ENCODE measurements around the gene PDE4C.

DNA sequence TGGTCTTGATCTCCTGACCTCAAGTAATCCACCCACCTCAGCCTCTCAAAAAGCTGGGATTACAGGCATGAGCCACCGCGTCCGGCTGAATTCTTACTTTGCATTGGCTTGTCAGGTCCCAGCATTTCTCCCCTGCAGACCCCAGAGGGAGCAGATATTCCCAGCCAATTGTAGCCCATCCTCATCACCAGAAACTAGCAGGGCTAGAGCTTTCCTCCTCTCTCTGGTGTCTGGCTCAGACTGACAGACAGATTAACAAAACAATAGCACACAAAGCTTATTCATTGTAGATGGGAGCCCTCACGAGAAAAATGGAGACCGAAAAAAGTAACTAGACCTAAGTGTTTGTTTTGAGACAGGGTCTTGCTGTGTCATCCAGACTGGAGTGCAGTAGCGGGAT, 40.7 kb downstream of the PDE4C start:
- TF ChIP-seq CTCF (conservative IDR thresholded peaks at IDR 0.05; ENCODE audit: low read depth, low read length) = no peak
- no peak for TF ChIP-seq EZH2 (IDR thresholded peaks at IDR 0.05; ENCODE audit: low read length, unreplicated experiment)
- TF ChIP-seq EZH2phosphoT487 (IDR thresholded peaks at IDR 0.05; ENCODE audit: borderline replicate concordance, low read length) = no peak

All from PC-3 (cell line).